CD4-positive, alpha-beta T cell treated with Interleukin-15 for 4 hours (primary cell): ENCODE data around the gene ADAMTSL2.

ENCODE experiments used
- DNase-seq: peaks from one replicate; pipeline ENCODE4 v3.0.0-alpha.2; 2020; ENCODE audit warnings: low spot score

Gene ADAMTSL2

DNA sequence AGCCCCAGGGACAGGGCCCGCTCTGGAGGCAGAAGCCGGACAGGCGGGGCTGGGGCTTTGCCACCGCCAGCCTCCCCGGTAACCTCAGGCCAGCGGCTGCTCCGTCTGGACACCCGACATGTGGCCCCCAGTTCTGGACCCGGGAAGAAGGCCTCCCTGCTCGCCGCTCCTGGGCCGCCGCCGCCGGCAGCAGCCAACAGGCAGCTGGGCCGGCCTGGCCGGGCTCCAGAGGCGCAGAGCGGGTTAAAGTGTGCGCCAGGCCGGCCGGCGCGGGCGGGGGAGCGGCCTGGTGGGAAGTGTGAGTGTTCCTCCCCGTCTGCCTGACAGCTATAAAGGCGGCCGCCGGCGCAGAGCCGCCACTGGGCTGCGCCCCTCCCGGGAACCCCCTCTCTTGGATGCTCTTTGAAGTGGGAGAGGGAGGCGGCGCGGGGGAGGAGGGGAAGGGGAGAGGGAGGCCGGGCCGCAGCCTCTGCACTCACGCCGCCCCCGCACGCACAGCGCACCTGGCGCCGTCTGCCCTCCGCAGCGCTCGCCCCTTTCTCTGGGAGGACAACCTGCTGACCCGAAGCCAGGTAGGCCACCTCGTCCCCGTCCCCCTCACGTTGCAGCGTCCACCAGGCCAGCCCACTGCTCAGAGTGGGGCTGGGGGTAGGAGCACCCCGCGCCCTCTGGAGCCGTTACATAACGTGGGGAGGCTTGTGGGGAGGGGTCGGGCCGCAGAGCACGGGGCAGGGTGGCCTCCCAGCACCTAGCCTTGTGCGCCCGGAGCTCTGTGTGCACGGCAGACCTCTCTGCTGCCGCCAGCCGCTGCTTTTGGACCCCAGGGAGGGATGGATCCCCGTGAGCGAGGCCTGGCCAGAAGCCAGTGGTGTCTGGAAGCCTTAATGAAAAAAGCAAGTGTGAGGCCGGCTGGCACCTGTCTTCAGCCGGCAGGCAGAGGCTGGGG lies at the start of gene ADAMTSL2:
TSS of gene ADAMTSL2 (plus strand) at position 359 of the 946 bp plus-strand sequence. CDS start 2,009 bp downstream, outside the sequence.
- peak; percentile 27 for DNase-seq

DNA sequence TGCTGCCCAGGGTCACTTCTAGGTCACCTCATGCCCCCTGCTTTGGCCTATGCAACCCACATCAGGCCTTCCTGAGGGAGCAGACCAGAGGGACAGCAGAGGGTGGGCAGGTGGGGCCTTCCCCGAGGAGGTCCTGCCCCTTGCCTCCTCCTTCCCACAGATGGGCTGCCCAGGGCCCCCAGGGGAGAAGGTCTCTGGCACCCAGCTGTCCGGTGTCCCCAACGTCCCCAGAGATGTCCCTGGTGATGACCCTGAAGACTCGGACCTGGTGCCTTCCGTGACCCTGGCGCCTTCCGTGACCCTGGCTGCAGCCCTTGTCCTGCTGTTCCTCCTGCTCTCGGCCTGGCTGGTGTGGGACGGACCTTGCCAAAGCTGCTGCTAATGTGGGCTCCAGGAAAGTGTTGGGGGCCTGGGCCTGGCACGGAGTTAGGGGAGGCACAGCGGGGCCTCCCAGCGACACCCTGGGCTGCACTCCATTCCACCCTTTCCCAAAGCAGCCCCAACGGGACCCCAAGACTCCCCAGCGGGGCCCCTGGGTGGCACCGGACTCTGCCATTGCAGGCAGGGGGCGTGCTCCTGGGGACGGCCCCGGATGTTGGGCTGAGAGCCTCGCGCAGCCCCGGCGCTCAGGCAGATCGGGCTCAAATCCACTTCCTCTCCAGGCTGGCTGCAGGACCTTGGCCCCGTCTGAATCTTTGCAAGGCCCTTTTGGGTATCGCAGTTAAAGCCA lies 48.8 kb upstream of the ADAMTSL2 start:
- no peak for DNase-seq

DNA sequence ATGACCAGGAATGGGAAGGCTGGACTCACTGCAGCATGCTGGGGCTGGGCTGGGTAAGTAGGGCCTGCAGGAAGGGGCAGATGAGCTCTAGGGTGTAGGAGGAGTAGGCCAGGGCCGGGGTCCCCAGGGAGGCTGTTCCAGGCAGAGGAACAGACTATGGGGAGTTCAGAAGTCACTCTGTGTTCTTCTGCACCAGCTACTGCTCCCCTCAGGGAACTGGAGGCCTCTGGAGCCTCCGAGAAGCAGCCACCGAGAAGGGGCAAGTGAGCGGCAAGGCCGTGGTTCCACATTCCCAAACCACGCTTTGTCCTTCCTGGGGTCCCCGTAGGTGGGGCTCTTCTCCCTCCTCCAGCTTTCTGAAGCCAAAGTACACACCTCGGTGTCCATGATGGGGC lies 47.2 kb upstream of the ADAMTSL2 start:
- DNase-seq, result no peak

DNA sequence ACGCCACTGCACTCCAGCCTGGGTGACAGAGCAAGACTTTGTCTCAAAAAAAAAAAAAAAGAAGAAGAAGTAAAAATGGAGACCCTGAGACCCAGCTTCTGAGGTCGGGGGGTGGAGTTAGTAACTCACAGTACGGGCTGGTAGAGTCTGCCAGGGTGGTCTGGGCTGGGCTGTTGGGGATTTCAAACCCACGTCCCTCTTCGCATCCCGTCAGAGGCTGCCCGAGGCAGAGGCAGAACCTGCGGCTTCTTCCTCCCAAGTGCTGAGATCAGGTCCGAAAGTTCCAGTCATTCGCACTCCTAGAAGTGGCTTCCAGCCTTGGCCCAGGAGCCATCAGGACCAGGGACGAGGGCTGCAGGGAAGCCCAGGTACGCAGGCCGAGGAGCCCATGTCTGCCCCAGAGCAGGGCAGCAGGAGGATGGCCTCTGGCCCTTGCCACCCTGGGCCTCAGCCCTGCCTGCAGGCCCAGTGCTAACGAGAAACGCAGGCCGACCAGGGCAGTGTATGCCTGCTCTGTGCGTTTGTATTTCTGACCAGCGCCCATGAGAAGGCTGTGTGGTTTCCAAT lies 45.7 kb upstream of the ADAMTSL2 start:
- no peak for DNase-seq

DNA sequence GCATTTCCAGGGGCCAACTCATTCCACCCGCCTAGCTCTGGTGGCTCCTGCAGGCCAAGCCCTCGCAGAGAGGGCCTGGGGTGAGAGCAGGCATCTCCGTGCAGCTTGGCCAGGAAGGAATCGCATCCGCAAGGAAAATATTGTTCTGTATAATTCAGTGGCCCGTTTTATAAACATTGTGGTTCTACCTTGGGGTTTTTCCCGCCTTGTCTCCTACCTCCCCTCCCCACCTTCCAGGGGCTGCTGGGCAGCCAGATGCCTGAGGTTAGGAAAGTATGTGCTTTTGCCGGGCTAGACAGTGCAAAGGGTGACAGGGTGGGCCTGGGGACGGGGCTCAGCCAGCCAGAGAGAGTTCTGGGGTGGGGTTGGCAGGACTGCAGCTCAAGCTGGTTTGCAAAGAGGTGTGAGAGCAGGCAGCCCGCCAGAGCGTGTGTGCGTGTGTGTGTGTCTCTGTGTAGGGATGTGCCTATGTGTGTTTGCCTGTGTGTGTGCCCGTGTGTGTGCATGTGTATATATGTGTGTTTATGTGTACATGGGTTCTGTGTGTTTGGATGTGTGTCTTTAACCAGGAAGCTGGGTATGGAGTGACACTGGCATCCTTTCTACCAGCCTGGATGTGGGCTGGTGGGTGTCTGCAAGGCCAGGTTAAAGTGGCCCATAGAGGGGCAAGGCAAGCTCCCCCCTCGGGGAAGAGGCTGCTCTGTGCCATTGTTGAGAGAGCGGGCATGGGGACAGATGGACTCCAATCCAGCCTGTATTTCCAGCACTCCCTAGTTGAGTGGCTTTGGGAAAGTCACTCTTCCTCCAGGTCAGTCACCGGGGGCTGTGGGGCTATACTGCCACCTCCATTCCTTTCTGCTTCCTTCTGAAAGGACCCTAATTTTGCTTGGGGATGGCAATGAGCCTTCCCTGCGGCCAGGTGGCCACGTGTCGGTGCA lies 45.0 kb upstream of the ADAMTSL2 start:
- no peak for DNase-seq

DNA sequence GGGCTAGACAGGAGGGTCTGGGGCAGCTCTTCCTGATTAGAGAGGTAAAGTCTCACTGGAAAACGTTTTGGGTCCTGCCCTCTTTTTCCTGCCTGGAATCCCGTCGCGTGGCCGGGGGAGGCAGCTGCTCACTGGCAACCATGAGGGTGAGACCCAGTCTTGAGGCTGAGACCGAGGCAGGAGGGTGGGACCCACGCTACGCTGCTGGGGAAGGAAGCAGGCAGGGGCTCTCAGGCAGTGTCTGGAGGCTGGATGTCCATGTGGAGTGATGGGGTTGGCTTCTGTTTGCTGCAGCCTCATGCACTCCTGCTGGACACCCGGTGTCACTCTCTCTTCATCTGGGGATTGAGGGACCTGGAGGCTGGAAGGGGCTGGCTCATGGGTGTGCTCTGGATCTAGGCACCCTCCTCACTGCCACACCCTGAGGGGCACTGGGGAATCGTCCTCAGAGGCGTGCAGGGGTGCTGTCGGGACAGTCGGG lies 44.3 kb upstream of the ADAMTSL2 start:
- no peak for DNase-seq

DNA sequence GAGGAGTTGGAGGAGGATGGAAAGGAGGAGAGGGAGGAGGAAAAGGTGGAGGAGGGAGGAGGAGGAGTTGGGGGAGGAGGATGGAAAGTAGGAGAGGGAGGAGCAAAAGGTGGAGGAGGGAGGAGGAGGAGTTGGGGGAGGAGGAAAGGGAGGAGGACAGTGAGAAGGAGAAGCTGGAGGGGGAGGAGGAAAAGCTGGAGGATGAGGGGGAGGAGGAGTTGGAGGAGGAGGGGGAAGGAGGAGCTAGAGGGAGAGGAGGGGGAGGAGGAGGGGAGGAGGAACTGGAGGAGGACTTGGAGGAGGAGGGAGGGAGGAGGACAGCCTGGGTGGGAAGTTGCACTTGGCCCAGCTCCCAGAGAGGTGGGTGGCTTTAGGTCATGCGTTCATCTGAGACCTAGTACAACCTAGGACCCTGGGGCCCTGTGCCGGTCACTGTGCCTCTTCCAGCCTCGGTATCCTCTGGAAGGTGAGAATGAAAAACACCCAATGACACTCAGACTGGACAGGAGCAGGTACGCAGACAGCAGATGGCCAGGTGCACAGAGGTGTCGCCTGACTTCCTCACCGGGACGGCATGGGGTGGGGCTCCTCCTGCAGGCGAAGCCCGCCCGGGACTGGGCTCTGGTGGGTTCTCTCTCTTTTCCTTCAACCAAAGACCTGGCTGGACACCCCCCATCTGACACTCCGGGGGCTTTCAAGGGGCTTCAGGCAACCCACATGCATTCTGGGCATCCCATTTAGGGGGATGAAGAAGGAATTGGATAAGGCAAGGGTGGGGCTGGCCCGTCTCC lies 43.4 kb upstream of the ADAMTSL2 start:
- DNase-seq, result no peak

DNA sequence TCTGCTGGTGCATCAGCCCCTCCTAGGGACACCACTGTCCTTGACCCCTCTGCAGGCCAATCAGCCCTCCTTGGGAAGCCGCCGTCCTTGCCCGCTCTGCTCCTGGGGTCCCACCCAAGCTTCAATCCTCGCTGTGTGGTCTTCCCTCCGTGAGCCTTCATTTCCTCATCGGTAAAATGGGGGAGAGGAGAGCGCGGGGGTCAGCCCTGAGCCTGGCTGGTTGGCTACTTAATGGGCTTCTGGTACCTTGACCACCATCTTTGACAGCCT lies 42.9 kb upstream of the ADAMTSL2 start:
- no peak for DNase-seq

DNA sequence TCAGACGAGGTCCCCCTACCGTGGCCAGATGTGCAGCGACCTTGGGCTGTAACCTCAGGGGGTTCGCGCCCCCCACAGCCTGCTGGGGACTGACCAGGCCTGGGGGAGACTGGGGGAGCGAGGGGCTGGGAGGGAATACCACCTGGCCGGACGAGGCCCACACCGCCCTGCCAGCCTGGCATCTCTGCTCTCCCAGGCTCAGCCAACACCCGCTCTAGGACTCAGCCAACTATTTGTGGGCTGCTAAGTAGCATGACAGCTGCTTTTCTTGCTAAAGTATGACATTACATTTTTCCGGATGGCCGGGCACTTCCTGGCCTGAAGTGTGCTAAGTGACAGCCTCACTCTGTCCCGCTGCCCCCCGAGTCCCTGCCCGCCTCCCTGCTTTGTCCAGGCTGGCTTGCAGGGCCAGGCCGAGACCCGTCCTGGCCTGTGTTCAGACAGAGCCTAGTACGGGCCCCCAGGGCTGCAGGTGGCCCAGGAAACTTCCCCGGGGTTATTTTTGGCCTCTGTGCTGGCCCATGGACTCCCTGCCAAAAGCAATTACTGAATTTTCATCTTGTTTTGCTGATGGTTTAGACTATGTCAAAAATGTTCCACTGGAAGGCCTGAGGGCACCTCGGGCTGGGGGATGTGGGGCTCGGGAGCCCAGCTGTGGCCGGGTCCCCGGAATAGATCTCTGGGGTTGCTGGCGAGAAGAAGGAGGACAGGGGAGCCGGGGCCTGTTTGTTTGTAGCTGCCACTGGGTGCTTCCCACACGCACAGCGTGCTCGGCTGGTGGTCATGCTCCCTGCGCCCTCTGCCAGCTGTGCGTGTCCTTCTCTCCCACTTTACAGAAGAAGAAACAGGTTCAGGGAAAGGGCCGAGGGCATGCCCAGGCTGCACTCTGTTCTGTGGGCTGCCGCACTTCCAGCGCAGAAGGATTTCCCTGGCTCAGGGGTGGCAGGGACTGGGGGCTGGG lies 42.2 kb upstream of the ADAMTSL2 start:
- no peak for DNase-seq

DNA sequence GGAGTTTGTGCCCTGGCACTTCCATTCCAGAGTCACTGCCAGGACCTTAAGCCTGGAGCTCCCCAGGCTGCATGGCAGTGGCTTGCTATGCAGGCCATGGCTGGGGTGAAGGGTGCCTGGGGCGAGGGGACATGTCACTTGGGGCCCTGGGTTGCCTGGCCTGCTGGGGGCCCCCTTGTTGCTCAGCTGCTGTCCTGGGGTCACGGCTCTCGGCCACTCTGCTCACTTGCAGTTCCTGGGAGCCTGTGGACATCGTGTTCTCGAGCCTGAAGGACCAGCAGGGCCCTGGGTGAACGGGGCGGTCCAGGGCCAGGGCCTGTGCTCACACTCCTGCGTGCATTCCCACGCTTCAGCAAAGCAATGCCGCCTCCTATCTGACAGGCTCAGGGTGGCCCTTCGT lies 41.1 kb upstream of the ADAMTSL2 start:
- DNase-seq, result no peak

DNA sequence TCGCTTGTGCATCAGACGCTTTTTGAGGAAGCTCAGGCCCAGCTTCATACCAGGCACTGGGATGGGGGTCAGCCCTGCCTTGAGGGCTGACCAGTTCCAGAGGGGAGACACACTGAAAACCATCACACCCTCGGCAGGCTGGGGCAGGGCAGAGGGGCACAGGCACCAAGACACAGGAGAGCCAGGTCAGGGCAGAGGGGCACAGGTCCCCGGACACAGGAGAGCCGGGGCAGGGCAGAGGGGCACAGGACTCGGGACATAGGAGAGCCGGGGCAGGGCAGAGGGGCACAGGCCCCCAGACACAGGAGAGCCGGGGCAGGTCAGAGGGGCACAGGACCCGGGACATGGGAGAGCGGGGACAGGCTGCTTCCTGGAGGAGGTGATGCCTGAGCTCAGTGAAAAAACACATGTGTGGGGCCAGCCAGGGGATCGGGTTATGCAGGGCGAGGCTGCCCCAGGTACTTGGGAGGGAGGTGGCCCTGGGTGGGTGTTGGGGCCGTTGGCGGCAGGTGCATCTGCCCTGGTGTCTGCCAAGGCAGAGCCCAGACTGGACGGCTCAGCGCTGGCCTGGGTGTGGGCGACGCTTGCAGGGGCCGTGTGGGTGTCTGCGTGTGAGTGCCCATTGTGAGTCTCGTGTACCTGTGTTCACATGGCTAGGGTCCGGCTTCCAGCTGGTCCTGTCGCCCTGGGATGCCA lies 40.5 kb upstream of the ADAMTSL2 start:
- DNase-seq, result no peak

DNA sequence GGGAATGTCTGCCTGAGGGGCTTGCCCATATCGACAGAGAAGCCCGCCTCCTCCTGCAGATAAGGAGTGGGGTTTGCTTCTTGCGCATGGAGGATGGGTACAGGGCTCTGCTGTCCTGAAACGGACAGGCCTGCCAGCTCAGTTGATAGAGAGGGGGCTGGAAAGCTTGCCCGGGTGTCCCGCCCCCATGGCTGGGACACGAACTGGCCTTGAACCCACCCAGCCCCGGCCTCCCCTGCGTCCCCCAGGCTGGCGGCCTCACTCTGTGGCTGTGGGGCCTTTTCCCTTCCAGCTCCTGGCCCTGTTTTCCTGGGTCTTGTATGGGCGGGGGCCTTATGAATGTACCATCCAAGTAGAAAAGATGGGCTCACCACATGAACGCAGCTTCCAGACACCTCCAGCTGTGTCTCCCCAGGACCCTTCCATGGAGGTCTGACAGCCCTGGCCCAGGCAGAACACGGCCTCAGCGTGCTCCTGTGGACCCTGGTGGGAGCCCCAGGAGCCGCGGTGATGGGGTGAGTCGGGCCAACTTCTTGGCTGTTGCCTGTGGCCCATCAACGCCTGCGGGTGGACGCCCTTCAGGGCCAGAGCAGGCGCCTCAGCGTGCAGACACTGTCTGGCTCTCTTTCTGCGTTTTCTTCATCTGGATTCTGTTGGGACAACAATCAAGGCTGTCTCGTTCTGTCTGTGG lies 39.7 kb upstream of the ADAMTSL2 start:
- no peak for DNase-seq

DNA sequence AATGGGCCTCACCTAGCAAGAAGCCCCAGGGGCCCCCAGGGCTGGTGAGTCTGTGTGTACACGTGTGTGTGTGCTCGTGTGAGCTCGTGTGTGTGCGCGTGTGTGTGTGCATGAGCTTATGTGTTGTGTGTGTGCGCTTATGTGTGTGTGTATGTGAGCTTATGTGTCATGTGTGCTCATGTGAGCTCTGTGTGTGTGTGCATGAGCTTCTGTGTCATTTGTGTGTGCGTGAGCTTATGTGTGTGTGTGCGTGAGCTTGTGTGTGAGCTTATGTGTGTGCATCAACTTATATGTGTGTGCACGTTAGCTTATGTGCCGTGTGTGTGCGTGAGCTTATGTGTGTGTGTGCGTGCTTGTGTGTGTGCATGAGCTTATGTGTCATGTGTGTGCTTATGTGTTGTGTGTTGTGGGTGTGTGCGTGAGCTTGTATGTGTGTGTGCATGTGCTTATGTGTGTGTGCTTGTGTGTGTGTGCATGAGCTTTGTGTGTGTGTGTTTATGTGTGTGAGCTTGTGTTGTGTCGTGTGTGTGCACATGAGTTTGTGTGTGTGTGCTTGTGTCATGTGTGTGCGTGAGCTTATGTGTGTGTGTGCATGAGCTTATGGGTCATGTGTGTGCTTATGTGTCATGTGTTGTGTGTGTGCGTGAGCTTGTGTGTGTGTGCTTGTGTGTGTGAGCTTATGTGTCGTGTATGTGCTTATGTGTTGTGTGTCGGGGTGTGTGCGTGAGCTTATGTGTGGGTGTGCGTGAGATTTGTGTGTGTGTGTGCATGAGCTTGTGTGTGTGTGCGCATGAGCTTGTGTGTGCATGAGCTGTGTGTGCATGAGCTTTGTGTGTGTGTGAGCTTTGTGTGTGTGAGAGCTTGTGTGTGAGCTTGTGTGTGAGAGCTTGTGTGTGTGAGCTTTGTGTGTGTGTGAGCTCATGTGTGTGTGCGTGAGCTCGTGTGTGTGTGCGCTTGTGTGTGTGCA lies 38.9 kb upstream of the ADAMTSL2 start:
- no peak for DNase-seq

DNA sequence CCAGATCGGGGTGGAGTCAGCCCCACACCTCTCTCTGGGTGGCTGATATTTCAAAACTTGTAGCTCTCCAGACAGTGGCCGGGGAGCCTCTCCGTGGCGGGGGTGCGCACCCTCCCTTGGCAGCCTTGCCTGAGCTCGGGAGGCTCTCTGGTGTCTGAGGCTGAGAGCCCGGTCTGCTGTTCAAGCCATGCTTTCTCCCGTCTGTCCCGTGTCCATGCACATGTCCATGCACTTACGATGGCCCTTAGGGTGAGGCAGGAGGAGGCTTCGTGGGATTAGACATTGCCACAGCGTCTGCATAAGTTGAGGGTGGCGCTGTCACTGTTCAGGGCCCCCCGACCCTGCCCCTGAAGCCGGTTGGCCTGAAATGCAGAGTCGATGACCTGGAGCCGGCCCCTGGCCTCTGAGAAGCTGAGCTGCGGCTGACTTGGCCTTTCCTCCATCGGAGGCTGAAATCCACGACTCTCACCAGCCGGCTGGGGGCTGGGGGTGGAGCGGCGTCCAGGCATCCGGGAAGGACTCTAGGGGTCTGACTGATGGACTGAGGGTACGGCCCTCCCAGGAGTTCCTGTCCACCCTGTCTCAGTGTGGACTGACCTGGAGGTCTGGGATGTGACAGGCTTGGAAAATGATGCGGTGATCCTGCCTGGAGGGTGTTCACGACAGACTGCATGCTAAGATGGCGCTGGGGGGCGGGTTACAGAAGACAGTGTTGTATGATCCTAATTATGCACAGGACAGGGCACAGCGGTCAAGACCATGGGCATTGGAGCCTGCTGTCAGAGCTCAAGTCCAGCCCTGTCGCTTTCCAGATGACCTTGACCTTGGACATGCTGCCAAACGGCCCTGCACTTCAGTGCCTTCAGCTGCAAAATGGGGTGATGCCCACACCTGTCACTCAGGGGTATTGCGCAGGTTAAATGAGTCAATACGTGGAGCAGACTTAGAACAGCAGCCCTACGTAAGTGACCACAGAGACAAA lies 37.4 kb upstream of the ADAMTSL2 start:
- DNase-seq, result no peak

DNA sequence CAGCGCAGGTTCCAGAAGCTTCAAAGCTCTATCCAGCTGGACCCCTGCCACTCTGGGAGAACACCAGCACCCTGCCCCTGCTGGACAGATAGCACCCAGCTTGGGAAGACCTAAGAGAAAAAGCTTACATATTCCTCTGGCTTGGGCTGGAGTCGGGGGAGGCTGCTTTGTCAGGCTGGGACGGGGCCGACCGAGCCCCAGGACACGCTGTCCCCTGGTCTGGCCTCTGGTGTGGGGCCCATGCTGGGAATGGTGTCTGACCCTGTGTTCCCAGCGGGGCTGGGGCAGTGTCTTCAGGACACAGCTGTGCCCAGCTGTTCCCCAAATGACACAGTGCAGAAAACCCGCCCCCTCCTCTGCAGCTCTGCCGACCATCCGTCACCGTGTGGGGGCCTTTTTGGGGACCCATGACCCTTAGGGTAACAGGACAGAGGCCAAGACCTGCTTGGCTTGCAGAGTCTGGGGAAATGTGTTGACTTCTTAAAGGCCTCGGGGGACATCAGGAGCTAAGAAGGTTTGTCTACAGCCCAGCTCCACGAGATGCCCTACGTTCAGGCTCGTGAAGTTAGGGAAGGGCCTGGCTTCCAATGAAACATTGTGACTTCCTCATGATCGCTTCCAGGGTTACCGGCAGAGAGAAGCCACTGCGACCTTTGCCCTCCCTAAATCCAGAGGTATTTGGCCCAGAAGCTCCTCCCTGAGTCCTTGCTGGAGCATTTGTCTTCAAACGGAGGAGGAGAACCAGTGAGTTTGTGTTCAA lies 35.2 kb upstream of the ADAMTSL2 start:
- no peak for DNase-seq
